HG03571 (cell line): ENCODE results near the gene DLG2.

Experiments used
- ATAC-seq: cut with Tn5 transposase; IDR thresholded peaks from one replicate; pipeline ENCODE4 v1.9.1; 2021; ENCODE audit not compliant: unreplicated experiment

DLG2 gene

DNA sequence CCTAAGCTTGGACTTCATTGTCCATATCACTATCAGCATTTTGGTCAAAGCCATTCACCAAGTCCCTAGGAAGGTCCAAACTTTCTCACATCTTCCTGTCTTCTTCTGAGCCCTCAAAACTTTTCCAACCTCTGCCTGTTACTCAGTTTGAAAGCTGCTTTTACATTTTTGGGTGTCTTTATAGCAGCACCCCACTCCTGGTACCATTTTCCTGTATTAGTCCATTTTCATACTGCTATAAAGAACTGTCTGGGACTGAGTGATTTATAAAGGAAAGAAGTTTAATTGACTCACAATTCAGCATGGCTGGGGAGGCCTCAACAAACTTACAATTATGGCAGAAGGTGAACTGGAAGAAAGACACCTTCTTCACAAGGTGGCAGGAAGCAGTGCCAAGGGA is 1624.0 kb downstream of the DLG2 start:
- no peak for ATAC-seq

DNA sequence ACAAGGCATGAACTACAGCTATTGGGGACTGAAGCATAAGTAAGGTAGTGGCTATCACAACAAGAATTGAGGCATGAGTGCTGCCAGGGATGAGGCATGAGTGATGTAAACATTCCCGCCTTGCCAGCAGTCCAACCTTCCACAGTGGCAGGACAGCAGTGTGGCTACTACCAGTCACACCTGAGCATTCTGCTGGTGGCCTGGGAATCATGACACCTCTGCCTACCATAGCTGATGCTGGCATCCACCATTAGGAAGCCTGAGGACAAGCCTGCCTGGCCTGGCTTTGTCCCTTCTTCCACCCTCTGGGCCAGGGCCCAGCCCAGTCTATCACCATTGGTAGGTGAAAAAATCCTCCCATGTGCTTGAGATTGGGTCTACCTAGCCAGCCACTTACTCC is 1628.2 kb downstream of the DLG2 start:
- no peak for ATAC-seq

DNA sequence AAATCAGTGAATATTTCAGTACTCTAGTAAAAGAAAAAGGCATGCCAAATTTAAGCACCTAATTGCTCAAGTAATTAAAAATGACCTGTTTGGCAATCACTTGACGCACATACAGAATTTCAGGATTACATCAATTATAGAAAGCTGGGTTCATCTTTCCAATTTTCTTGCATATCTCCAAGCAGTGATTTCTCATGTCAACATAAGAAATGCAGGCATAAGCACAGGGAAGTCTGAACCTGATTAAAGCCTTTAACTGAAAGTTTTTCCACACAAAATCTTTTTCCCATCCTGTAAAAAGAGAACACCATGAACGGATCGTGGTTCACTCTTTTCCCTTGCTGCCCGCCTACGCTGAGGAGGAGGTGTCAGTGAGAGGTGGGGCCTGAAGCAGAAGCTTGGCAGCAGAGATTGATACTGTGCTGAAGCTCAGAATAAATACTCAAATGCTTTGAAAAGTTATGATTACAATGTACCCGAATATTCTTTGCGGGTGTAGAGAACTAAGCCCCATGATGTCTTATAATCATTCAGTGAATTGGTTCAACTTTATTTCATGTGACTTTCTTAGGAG is 1636.9 kb downstream of the DLG2 start:
- ATAC-seq, result no peak

DNA sequence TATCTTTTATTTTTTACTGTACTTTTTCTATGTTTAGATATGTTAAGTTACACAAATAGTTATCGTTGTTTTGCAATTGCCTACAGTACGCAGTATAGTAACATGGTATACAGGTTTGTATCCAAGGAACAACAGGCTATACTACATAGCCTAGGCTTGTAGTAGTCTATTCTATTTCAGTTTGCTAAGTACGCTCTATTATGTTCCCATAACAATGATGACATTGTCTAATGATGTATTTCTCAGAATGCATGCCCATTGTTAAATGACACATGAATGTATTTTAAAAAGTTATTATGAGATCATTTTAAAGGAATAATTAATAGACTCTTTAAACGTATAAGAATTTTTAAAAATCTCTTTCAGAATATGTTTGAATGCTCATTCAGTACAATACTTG is 1644.3 kb downstream of the DLG2 start:
- ATAC-seq, result no peak

DNA sequence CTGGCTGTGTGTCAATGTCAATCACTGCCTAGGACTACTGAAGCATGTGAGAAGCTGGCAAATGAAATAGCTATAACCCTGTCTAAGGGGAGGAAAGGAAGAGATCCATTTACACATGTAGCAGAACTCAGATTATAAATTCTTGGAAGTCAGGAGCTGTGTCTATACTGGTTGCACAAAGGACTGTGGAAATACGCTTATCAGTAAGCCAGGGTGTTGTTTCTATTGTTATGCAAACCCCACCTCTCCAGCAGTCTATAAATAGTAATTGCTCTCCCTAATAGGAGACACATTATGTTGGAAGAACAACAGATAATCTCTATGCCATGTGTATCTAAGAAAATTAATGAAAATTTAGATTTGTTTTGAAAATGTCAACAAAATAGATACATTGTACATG is 1647.6 kb downstream of the DLG2 start:
- no peak for ATAC-seq

DNA sequence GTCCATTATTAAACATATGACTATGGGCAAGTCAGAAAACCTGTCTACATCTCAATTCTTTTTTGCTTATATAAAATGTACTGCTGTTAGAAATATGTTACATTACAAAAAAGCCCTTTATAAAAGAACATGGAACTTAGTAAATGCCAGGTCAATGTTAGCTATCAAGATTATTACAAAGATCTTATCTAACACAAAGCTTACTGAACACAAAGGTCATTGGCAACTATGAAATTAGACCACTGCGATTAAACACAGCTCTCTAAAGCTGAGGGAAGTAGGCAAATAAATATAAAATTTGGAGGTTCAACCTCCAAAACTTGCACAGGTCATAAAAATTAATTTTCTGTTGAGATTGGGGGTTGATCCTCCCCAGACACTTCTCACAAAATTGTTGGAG is 1648.2 kb downstream of the DLG2 start:
- ATAC-seq, result no peak

DNA sequence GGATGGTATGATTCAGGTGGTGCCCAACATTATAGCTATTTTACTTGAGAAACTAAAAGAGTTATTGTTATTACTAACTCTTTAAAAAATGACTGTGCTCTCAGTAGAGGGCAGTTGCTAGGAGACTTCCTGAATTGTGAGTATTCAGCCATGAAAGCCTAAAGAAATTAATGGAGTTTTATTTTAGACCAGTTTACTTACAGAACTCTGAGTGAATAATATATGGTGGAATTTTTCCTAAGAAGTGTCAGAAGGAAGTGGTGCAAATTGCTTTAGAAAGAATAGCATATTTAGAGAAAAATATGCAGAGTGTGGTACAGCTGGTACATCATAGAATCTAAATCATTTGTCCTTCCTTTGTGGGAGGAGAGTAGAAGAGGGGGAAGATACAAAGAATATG is 1651.1 kb downstream of the DLG2 start:
- ATAC-seq, result no peak

DNA sequence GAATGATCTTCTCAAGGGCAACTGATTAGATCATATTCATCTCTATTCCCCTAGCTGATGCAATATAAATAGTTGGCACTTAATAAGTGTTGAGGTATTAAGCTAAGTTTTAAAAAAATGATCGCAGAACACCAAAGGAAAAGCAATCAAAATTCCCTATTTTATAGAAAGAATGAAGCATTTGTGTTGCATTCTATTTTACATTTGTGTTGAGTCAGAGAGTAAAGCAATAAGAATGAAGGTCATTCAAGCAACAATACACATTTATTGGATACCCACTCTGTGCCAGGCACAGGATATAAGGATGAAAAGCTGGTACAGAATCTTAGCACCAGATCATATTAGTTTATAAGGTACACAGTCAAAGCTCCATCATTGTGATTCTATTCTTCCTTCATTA is 1654.6 kb downstream of the DLG2 start:
- ATAC-seq, result no peak

DNA sequence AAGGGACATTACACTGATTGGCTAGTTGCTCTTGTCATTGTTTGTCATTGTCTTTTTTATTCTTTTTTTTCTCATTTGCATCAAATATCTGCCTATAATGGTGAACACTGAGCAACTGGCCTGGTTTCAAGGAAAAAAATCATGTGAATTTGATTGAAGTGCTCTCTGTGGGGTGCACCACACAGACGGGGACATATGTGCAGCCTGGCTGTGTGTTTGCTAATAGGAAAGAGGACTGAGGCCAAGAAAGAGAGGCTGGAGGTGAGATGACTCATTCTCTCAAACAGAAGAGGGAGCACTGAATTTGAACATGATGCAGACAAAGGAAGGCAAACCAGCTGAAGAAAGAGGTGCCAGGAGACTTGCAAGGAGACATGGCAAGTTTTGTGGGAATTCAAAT is 1656.1 kb downstream of the DLG2 start:
- no peak for ATAC-seq

DNA sequence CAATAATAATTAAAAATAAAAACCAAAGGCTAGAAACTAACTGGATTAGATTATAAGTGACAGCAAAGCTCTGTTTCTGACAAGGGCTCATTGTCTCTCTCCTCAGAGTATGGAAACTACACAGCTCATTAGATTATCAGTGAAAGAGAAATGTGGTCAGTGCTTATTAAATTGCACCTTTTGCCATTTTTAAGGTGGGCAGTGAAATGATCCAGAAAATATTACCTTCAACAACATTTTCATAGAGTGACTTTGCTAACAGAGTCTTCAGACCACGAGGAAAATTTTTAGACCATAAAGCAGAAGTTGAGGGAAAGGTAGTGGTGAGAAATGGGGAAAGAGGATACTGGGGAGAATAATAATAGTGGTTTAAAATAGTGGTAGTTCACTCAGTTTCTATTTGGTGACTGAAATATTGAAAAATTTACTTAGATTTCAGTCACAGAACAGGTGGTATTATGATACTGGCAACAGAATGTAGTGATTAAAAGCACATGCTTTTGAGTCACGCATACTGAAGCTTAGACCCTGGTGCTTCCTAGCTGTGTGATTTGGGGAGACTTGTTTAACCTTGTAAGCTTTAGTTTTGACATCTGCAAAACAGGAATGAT is 1657.0 kb downstream of the DLG2 start:
- ATAC-seq, result peak; percentile 65

DNA sequence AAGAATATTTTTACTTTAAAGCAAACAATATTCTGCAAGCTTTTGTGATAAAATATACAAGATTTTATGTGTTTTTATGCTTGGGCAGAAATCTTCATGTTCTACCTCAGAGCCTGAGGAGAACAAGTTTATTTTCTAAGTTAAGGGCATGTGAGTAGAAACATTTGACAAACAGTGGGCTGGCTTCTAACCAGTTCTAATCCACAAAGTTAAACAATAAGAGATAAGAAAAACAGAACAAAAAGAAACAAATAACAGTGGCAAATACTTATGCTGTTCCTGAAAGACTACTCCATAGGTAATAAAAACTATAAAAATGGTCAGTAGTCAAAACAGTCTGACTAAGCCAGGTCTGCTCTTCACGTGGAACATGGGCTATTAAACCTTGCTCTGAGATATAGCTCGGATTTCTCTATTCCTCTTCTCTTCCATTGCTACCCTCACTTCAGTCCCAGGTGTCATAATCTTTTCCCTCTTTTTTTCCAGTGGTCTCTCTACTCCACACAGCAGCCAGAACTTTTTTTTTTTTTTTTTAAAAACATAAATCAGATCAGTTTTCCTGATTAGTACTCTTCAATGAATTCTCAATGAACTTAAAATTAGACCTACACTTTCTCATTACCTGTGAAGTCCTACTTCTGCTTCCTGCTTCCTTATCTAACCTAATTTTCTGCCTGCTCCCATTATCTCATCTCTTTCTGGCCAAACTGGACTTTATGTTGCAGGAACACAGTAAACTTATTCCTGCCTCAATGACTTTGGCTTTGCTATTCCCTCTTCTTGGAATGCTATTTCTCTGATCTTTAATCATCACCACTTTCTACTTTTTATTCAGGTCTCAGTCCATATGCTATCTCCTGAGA is 1669.9 kb downstream of the DLG2 start:
- no peak for ATAC-seq

DNA sequence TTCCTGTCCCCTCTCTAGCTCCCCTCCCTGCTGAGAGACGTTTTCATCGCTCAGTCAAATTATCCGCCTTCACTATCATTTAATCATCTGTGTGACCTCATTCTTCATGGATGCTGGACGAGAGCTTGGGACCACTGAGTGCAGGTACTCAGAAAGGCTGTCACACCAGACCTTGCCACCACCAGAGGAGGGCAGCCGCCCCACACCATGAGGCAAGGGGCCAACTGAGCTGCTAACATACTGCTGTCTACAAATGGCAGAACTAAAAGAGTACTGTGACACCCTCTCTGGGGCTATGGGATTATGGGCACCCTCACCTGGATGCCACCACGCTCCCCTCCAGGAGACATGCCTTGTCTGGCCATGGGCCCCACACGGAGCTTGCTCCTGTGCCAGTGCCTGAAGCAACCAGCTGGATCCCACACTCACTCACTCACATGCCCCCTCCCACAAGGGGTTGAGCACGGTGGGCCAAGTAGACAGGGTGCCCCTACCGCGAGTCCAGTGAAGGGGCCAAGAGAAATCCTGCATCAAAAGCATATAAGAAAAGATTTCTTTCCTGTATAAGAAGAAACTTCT is 1670.9 kb downstream of the DLG2 start:
- ATAC-seq, result no peak

DNA sequence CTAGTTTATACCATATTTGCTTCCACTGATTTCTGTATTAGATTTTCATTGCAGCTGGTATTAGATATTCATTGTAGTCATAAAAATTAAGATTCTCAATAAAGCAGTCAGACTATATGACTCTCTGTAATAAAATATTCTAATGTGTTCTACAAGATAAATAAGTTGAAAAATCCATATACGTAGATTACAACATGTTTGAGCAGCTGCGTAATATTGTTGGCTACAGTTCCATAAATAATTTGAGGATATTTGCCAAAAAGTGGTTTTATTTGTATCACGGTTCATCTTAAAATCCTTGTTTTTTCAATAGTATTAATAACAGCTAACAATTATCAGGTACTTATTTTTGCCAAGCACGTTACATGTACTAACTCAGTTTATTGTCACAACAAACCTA is 1672.4 kb downstream of the DLG2 start:
- no peak for ATAC-seq

DNA sequence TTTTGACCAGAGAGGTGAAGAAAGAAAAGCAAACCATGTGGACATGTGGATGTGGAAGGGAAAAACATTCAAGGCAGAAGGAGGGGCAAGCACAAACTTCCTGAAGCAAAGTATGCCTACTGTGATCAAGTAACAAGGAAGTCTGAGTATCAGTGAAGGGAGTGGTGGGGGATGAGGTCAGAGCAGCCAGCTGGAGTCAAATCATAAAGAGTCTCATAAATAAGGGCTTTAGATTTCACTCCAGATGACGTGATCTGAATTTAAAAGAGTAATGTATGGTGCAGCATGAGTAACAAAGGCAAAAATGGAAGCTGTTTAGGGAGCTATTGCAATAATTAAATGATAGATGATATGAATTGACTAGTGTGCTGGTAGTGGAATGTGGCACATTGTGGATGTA is 1675.6 kb downstream of the DLG2 start:
- ATAC-seq, result no peak

DNA sequence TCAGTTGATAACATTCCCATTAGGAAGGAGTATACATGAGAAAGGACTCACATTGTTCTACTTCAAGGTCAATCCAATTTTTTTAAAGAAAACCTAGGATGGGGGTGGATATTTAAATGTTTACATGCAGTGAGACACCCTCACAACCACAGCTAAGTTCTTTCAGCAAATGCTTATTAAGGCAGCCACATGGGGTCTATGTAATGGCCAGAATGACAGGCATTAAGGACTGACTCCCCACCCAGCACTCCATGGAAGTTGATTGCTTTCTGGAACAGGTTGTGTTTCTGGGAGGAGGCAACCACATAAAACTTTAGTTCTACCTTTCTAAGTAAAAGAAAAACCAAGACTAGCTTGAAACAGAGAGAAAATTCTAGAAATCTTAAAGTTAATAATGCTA is 1678.9 kb downstream of the DLG2 start:
- ATAC-seq, result no peak

DNA sequence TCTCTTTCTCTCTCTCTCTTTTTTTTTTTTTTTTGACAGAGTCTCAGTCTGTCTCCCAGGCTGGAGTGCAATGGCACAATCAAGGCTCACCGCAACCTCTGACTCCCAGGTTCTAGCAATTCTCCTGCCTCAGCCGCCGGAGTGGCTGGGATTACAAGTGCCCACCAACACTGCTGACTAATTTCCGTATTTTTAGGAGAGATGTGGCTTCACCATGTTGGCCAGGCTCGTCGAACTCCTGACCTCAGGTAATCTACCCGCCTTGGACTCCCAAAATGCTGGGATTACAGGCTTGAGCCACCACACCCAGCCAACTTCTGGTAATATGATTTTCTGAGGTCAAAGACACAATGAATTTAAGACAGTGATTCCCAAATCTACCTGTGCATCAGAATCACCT is 1681.2 kb downstream of the DLG2 start:
- no peak for ATAC-seq

DNA sequence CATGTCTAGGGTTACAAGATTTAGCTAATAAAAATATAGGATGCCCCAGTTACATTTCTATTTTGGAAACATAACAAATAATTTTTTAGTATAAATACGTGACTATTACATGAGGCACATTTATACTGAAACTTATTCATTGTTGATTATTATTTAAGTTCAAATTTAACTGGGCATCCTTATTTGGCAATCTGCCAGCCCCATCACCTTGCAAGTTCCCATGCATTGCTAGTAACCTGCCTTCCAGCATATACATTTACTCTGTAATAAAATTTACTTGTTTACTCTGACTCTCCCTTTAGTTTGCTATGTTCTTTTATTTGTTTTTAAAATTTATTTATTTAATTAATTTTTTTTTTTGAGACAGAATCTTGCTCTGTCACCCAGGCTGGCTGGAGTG is 1686.1 kb downstream of the DLG2 start:
- no peak for ATAC-seq

DNA sequence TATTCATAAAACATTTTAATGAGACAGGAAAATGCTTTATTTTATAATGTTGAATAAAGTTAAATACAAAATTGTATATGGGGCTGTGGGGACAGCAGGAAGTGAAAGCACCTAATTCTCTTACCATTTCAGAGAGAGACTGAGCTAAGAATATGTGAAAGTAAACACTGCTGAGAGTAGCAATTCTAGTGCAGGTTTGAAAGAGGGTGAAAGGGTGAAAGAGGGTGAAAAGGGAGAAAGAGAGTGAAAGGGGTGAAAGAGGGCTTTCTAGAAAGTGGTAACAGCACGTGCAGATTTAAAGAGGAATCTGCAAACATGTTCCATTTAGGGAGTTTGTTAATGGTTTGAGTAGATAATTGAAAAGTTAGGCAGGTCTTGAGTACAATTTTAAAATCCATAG is 1689.0 kb downstream of the DLG2 start:
- no peak for ATAC-seq

DNA sequence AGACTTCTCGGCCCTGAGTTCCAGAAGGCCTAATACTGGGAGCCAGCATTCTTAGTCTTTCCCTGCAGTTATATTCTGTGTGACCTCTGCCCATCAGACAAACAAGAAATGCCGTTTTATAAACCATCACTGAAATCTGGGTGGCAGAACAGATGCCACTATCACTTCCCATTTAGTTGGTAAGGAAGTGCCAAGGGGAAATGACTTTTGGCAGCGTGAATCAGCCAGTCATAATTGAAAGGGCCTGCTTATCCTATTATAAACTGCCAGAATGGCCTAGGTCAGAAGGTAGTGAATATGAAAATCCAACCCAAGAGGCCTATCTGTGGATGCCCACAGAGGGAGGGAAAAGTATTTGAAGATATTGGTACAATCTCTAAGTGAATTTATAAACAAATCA is 1694.1 kb downstream of the DLG2 start:
- ATAC-seq, result no peak

DNA sequence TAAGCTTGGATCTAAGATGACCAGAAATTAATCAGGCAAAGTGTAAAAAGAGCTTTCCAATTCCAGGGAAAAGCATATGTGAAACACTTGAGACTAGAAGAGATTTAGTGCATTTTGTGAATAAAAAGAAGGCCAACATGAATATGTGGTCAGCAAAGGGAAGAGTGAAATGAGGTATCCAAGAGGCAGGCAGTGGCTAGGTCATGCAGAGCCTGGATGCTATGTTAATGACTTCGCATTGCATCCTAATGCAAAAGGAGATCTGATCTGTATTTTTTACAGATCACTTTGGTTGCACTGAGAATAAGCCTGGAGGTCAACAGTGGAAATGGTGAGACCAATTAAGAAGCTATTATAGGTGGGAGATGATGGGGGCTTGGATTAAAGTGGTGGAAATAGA is 1699.7 kb downstream of the DLG2 start:
- ATAC-seq, result no peak

DNA sequence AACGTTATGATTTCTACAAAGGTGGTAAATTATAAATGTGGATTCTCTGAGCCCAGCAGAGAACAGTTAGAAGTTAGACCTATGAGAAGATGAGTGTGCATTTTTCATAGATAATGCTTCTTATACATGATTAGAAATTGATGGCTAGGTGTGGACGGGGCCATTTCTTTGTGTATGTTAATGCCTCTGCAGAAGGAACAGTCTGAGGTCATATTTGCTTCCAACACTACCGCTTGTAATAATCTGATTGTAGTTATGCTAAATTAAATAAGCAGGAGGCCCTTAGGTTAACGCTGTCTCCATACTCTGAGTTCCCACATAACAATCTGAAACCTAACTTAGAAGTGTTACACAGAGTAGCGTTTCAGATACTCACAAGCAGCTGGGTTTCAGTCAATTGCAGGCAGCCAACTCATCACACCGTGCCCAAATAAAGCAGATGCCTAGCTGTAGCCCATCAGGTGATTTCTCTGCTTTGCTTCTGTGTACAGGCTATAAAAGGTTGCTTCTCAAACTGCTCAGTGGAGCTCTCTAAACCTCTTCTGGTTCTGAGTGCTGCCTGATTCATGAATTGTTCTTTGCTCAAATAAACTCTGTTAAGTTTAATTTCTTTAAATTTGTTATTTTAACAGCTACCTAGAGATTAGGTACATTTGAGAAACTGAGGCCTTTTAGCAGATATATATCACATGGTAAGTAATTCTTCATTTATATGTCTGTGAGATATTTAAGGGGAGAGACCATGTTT is 1702.2 kb downstream of the DLG2 start:
- ATAC-seq, result no peak
